ENCODE results near the gene NKAIN2.

The NKAIN2 gene

GRCh38 chr6:124857746-124858145 is 1054.1 kb downstream of the NKAIN2 start:
- no peak overlapping the region for H3K4me3 ChIP-seq (ENCODE audit: control insufficient read depth, low read depth, low read length)
- DNase-seq (ENCODE audit: low read depth), result no peak
- TF ChIP-seq CTCF (conservative IDR thresholded peaks at IDR 0.05; ENCODE audit: control insufficient read depth, insufficient read depth, low read depth, low read length), result no peak

- no peak for TF ChIP-seq CTCF (conservative IDR thresholded peaks at IDR 0.05; ENCODE audit: control insufficient read depth, insufficient read depth, low read depth, low read length)
- DNase-seq (ENCODE audit: low read depth), result no peak
Observed at GRCh38 chr6:124858564-124858963, 1054.9 kb downstream of the NKAIN2 start.

GRCh38 chr6:124859366-124859765 is 1055.7 kb downstream of the NKAIN2 start:
- H3K4me3 ChIP-seq (ENCODE audit: control insufficient read depth, low read depth, low read length), result no peak overlapping the region
- no peak for DNase-seq (ENCODE audit: low read depth)
- no peak for TF ChIP-seq CTCF (conservative IDR thresholded peaks at IDR 0.05; ENCODE audit: control insufficient read depth, insufficient read depth, low read depth, low read length)

More at GRCh38 chr6:124858564-124858963, 1054.9 kb downstream of the NKAIN2 start:
- no peak overlapping the region for H3K4me3 ChIP-seq (ENCODE audit: control insufficient read depth, low read depth, low read length)

GRCh38 chr6:124866040-124866439 is 1062.4 kb downstream of the NKAIN2 start:
- TF ChIP-seq CTCF (conservative IDR thresholded peaks at IDR 0.05; ENCODE audit: control insufficient read depth, insufficient read depth, low read depth, low read length), result no peak
- H3K4me3 ChIP-seq (ENCODE audit: control insufficient read depth, low read depth, low read length), result no peak overlapping the region
- no peak for DNase-seq (ENCODE audit: low read depth)

GRCh38 chr6:124867121-124867520 is 1063.5 kb downstream of the NKAIN2 start:
- DNase-seq (ENCODE audit: low read depth), result no peak
- H3K4me3 ChIP-seq (ENCODE audit: control insufficient read depth, low read depth, low read length), result no peak overlapping the region
- TF ChIP-seq CTCF (conservative IDR thresholded peaks at IDR 0.05; ENCODE audit: control insufficient read depth, insufficient read depth, low read depth, low read length), result no peak

GRCh38 chr6:124868481-124868880 is 1064.8 kb downstream of the NKAIN2 start:
- no peak for TF ChIP-seq CTCF (conservative IDR thresholded peaks at IDR 0.05; ENCODE audit: control insufficient read depth, insufficient read depth, low read depth, low read length)
- H3K4me3 ChIP-seq (ENCODE audit: control insufficient read depth, low read depth, low read length), result no peak overlapping the region
- no peak for DNase-seq (ENCODE audit: low read depth)

GRCh38 chr6:124869416-124869815 is 1065.8 kb downstream of the NKAIN2 start:
- TF ChIP-seq CTCF (conservative IDR thresholded peaks at IDR 0.05; ENCODE audit: control insufficient read depth, insufficient read depth, low read depth, low read length), result no peak
- peak; percentile 7 for DNase-seq (ENCODE audit: low read depth)
- no peak overlapping the region for H3K4me3 ChIP-seq (ENCODE audit: control insufficient read depth, low read depth, low read length)

All from fibroblast of mammary gland (primary cell).